ENCODE data around the gene IL13RA1. TPM values are rescaled to one million over a fixed set of nuclear protein-coding genes. Genes with fewer than 3 reads are reported as not detected.

The IL13RA1 gene
- total and polyA plus RNA-seq, 2 experiments from 2014 or later, result 2.7 to 6.6 TPM

GRCh38 chrX:118780509-118780908 lies 53.1 kb downstream of the IL13RA1 start:
- TF ChIP-seq POLR2AphosphoS5 (IDR thresholded peaks at IDR 0.05; ENCODE audit: low read depth), result no peak
- no peak for TF ChIP-seq EZH2 (IDR thresholded peaks at IDR 0.05; ENCODE audit: low read depth, unreplicated experiment)
- TF ChIP-seq CREB1 (CRISPR knock-in tag; IDR thresholded peaks at IDR 0.05; ENCODE audit: low read depth), result no peak
- TF ChIP-seq, protein P1, sequence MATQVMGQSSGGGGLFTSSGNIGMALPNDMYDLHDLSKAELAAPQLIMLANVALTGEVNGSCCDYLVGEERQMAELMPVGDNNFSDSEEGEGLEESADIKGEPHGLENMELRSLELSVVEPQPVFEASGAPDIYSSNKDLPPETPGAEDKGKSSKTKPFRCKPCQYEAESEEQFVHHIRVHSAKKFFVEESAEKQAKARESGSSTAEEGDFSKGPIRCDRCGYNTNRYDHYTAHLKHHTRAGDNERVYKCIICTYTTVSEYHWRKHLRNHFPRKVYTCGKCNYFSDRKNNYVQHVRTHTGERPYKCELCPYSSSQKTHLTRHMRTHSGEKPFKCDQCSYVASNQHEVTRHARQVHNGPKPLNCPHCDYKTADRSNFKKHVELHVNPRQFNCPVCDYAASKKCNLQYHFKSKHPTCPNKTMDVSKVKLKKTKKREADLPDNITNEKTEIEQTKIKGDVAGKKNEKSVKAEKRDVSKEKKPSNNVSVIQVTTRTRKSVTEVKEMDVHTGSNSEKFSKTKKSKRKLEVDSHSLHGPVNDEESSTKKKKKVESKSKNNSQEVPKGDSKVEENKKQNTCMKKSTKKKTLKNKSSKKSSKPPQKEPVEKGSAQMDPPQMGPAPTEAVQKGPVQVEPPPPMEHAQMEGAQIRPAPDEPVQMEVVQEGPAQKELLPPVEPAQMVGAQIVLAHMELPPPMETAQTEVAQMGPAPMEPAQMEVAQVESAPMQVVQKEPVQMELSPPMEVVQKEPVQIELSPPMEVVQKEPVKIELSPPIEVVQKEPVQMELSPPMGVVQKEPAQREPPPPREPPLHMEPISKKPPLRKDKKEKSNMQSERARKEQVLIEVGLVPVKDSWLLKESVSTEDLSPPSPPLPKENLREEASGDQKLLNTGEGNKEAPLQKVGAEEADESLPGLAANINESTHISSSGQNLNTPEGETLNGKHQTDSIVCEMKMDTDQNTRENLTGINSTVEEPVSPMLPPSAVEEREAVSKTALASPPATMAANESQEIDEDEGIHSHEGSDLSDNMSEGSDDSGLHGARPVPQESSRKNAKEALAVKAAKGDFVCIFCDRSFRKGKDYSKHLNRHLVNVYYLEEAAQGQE (IDR thresholded peaks at IDR 0.05; ENCODE audit: unreplicated experiment), result no peak
- TF ChIP-seq, protein P2, sequence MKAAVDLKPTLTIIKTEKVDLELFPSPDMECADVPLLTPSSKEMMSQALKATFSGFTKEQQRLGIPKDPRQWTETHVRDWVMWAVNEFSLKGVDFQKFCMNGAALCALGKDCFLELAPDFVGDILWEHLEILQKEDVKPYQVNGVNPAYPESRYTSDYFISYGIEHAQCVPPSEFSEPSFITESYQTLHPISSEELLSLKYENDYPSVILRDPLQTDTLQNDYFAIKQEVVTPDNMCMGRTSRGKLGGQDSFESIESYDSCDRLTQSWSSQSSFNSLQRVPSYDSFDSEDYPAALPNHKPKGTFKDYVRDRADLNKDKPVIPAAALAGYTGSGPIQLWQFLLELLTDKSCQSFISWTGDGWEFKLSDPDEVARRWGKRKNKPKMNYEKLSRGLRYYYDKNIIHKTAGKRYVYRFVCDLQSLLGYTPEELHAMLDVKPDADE (IDR thresholded peaks at IDR 0.05), result no peak
- H4K20me1 ChIP-seq (replicated peaks; ENCODE audit: insufficient read depth), result no peaks in the 10 kb centered on the region
- H3K36me3 Mint-ChIP-seq (ENCODE audit: low read depth), result no peaks in the 10 kb centered on the region
- no peaks in the 10 kb centered on the region for H3K4me1 Mint-ChIP-seq
- H3K4me3 ChIP-seq, result no peak overlapping the region
- no peak overlapping the region for H2AFZ ChIP-seq
- no peak overlapping the region for H3K4me2 ChIP-seq
- no peak overlapping the region for H3K27ac ChIP-seq (ENCODE audit: low read depth)
- ATAC-seq (no peak), DNase-seq (ENCODE audit: low spot score) (no peak)
- H3K27me3 Mint-ChIP-seq (ENCODE audit: insufficient read depth, low read depth, poor library complexity), result no peaks in the 10 kb centered on the region
- H3K27ac Mint-ChIP-seq, result no peak overlapping the region
- H3K9me3 Mint-ChIP-seq, result no peaks in the 10 kb centered on the region
- no peaks in the 10 kb centered on the region for H3K36me3 ChIP-seq (ENCODE audit: insufficient read depth)
- no peaks in the 10 kb centered on the region for H3K27me3 ChIP-seq (ENCODE audit: insufficient read depth)
- no peaks in the 10 kb centered on the region for H3K9me2 ChIP-seq (ENCODE audit: insufficient read depth)
- no peak overlapping the region for H3K4me3 Mint-ChIP-seq
- no peaks in the 10 kb centered on the region for H3F3A ChIP-seq (replicated peaks; ENCODE audit: low read depth)
- no peaks in the 10 kb centered on the region for H3K79me2 ChIP-seq (replicated peaks; ENCODE audit: insufficient read depth)
- H3K4me1 ChIP-seq (ENCODE audit: insufficient read depth), result no peaks in the 10 kb centered on the region

DNA sequence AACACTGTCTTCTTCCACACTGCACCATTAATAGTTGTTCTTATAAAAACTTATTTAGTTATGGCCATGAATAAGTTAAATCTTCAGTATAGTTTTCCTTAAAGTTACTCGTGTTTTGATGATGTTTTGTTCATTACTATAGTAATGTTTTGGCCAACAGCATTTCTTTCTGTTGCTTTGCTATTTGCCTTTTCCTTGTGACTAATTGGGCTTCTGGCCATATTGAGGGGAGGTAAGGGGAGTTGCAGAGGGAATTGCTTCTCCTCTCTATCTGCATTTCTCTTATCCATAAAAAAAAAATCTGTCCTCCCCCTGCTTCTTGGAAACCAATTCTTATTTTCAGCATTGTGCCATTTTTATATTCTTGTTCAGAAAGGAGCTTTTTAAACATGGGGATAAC lies 53.5 kb downstream of the IL13RA1 start:
- H3K27me3 ChIP-seq (ENCODE audit: insufficient read depth), result no peaks in the 10 kb centered on the region
- no peaks in the 10 kb centered on the region for H3K36me3 ChIP-seq (ENCODE audit: insufficient read depth)
- no peak overlapping the region for H3K27ac Mint-ChIP-seq
- no peak for TF ChIP-seq STAT1 (IDR thresholded peaks at IDR 0.05; ENCODE audit: unreplicated experiment)
- no peak for TF ChIP-seq ZNF331 (CRISPR knock-in tag; IDR thresholded peaks at IDR 0.05; ENCODE audit: low read depth)
- TF ChIP-seq EZH2phosphoT487 (IDR thresholded peaks at IDR 0.05; ENCODE audit: unreplicated experiment), result no peak
- TF ChIP-seq, protein P2 (IDR thresholded peaks at IDR 0.05), result no peak
- TF ChIP-seq CREB1 (CRISPR knock-in tag; IDR thresholded peaks at IDR 0.05; ENCODE audit: low read depth), result no peak
- no peaks in the 10 kb centered on the region for H3K4me1 Mint-ChIP-seq
- H3K27ac ChIP-seq (ENCODE audit: low read depth), result no peak overlapping the region
- no peaks in the 10 kb centered on the region for H3K27me3 Mint-ChIP-seq (ENCODE audit: insufficient read depth, low read depth, poor library complexity)
- no peak overlapping the region for H2AFZ ChIP-seq
- H3K36me3 Mint-ChIP-seq (ENCODE audit: low read depth), result no peaks in the 10 kb centered on the region
- no peaks in the 10 kb centered on the region for H3K9me2 ChIP-seq (ENCODE audit: insufficient read depth)
- no peak overlapping the region for H3K4me3 Mint-ChIP-seq
- no peaks in the 10 kb centered on the region for H4K20me1 ChIP-seq (replicated peaks; ENCODE audit: insufficient read depth)
- no peak overlapping the region for H3K4me3 ChIP-seq
- ATAC-seq, result no peak
- no peaks in the 10 kb centered on the region for H3F3A ChIP-seq (replicated peaks; ENCODE audit: low read depth)
- no peak overlapping the region for H3K4me2 ChIP-seq
- no peaks in the 10 kb centered on the region for H3K9me3 Mint-ChIP-seq
- no peak for DNase-seq (ENCODE audit: low spot score)
- H3K79me2 ChIP-seq (replicated peaks; ENCODE audit: insufficient read depth), result no peaks in the 10 kb centered on the region
- H3K4me1 ChIP-seq (ENCODE audit: insufficient read depth), result no peaks in the 10 kb centered on the region

All from GM23338 (cell line).